Measurements from ENCODE around the gene CCR4. TPM values are rescaled to one million over a fixed set of nuclear protein-coding genes. Genes with fewer than 3 reads are reported as not detected.

Gene CCR4
- total RNA-seq, 1 experiment from 2014 or later: not detected

GRCh38 chr3:32913790-32914446 lies 37.5 kb upstream of the CCR4 start:
- Mint-ChIP-seq H3K27ac (ENCODE audit: unreplicated experiment) (peak overlapping the region; percentile 38), H3K4me3 (ENCODE audit: unreplicated experiment) (no peak overlapping the region), H3K27me3 (ENCODE audit: insufficient read depth, unreplicated experiment) (no peaks in the 10 kb centered on the region), H3K4me1 (ENCODE audit: low read depth, unreplicated experiment) (peaks cover 13% of the 10 kb centered on the region), H3K36me3 (ENCODE audit: insufficient read depth, unreplicated experiment) (peaks cover 20% of the 10 kb centered on the region), H3K9me3 (ENCODE audit: unreplicated experiment) (no peaks in the 10 kb centered on the region)
- Histone ChIP-seq H3K4me3 (ENCODE audit: low read depth, low read length) (no peak overlapping the region), H3K36me3 (ENCODE audit: control insufficient read depth, insufficient read depth, low read length) (no peaks in the 10 kb centered on the region), H3K27me3 (replicated peaks; ENCODE audit: control insufficient read depth, insufficient read depth, low read length) (no peaks in the 10 kb centered on the region), H3K4me1 (no peaks in the 10 kb centered on the region), H3K9me3 (peaks cover 8% of the 10 kb centered on the region; the same call in 1 of the 2 replicates)
- no TSS peak for BruUV-seq (replicated peaks)
- intact Hi-C loops (cut with micrococcal nuclease; ENCODE audit: unreplicated experiment): no loop called here
- no peak for DNase-seq
- CTCF ChIA-PET: interaction anchor here (0.7 kb wide), 1 partner anchor 873 kb away, joined by 7 read pairs; no protein-coding TSS in a partner anchor
- TF ChIP-seq, protein P1, sequence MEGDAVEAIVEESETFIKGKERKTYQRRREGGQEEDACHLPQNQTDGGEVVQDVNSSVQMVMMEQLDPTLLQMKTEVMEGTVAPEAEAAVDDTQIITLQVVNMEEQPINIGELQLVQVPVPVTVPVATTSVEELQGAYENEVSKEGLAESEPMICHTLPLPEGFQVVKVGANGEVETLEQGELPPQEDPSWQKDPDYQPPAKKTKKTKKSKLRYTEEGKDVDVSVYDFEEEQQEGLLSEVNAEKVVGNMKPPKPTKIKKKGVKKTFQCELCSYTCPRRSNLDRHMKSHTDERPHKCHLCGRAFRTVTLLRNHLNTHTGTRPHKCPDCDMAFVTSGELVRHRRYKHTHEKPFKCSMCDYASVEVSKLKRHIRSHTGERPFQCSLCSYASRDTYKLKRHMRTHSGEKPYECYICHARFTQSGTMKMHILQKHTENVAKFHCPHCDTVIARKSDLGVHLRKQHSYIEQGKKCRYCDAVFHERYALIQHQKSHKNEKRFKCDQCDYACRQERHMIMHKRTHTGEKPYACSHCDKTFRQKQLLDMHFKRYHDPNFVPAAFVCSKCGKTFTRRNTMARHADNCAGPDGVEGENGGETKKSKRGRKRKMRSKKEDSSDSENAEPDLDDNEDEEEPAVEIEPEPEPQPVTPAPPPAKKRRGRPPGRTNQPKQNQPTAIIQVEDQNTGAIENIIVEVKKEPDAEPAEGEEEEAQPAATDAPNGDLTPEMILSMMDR (IDR thresholded peaks at IDR 0.05; ENCODE audit: insufficient read depth in 1 of 2, low read depth in 1 of 2, low read length in 1 of 2, severe bottlenecking in 1 of 2, unreplicated experiment in 1 of 2): peak in 1 of 2 experiments; percentile 2
- POLR2A ChIA-PET: no interaction called here

DNA sequence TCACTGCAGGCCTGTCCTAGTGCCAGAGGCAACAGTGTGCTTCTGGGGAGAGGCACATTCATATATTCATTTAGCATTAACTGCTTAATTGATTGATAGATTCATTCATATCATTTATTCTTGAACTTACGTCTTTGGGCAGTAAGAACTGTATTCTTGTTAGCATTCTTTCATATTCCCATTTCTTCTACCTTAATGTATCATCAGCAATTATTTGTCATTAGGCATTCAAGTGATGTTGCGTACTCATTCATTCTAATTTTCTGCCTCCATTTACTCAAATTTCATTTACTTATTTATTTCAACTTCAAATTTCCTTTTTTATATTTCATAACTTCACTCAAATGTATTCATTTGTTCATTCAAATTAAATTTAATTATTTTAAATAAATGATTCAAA lies 31.5 kb upstream of the CCR4 start:
- Histone ChIP-seq H3K4me3 (ENCODE audit: low read depth, low read length) (no peak overlapping the region), H3K27me3 (replicated peaks; ENCODE audit: control insufficient read depth, insufficient read depth, low read length) (no peaks in the 10 kb centered on the region), H3K4me1 (no peaks in the 10 kb centered on the region), H3K36me3 (ENCODE audit: control insufficient read depth, insufficient read depth, low read length) (no peaks in the 10 kb centered on the region), H3K9me3 (peaks cover 8% of the 10 kb centered on the region; the same call in 1 of the 2 replicates)
- H3K4me1 Mint-ChIP-seq (ENCODE audit: low read depth, unreplicated experiment): no peaks in the 10 kb centered on the region
- no peak for DNase-seq
- H3K27ac Mint-ChIP-seq (ENCODE audit: unreplicated experiment): no peak overlapping the region
- no TSS peak for BruUV-seq (replicated peaks)
- TF ChIP-seq, protein P1 (IDR thresholded peaks at IDR 0.05; ENCODE audit: insufficient read depth in 1 of 2, low read depth in 1 of 2, low read length in 1 of 2, severe bottlenecking in 1 of 2, unreplicated experiment in 1 of 2): no peak
- H3K27me3 Mint-ChIP-seq (ENCODE audit: insufficient read depth, unreplicated experiment): no peaks in the 10 kb centered on the region
- H3K9me3 Mint-ChIP-seq (ENCODE audit: unreplicated experiment): no peaks in the 10 kb centered on the region
- intact Hi-C loops (cut with micrococcal nuclease; ENCODE audit: unreplicated experiment): no loop called here
- POLR2A ChIA-PET: no interaction called here
- CTCF ChIA-PET: no interaction called here
- no peak overlapping the region for H3K4me3 Mint-ChIP-seq (ENCODE audit: unreplicated experiment)
- peaks cover 9% of the 10 kb centered on the region for H3K36me3 Mint-ChIP-seq (ENCODE audit: insufficient read depth, unreplicated experiment)

DNA sequence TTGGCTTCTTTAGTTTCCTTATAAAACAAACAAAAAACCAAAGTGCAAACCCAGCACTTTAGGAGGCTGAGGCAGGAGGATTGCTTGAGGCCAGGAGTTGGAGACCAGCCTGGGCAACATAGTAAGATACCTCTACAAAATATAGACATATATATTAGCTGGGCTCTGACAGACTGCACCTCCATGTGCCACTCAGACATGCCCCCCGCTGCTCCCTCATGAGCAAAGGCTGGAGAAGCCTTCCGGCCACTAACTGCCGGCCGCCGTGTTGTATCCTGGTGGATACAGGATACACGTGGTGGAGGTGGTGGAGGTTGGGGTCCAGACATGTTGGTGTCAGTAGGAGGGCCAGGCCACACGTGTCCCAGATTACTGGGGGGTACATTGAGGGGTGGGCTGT lies 29.4 kb upstream of the CCR4 start:
- ChIA-PET POLR2A (no interaction called here), CTCF (no interaction called here)
- Mint-ChIP-seq H3K27me3 (ENCODE audit: insufficient read depth, unreplicated experiment) (no peaks in the 10 kb centered on the region), H3K9me3 (ENCODE audit: unreplicated experiment) (no peaks in the 10 kb centered on the region), H3K36me3 (ENCODE audit: insufficient read depth, unreplicated experiment) (peaks cover 2% of the 10 kb centered on the region), H3K4me1 (ENCODE audit: low read depth, unreplicated experiment) (no peaks in the 10 kb centered on the region), H3K27ac (ENCODE audit: unreplicated experiment) (no peak overlapping the region), H3K4me3 (ENCODE audit: unreplicated experiment) (no peak overlapping the region)
- DNase-seq: no peak
- Histone ChIP-seq H3K4me1 (no peaks in the 10 kb centered on the region), H3K36me3 (ENCODE audit: control insufficient read depth, insufficient read depth, low read length) (no peaks in the 10 kb centered on the region), H3K9me3 (peaks cover 6% of the 10 kb centered on the region; the same call in 1 of the 2 replicates), H3K27me3 (replicated peaks; ENCODE audit: control insufficient read depth, insufficient read depth, low read length) (no peaks in the 10 kb centered on the region), H3K4me3 (ENCODE audit: low read depth, low read length) (no peak overlapping the region)
- intact Hi-C loops (cut with micrococcal nuclease; ENCODE audit: unreplicated experiment): no loop called here
- no TSS peak for BruUV-seq (replicated peaks)
- TF ChIP-seq, protein P1 (IDR thresholded peaks at IDR 0.05; ENCODE audit: insufficient read depth in 1 of 2, low read depth in 1 of 2, low read length in 1 of 2, severe bottlenecking in 1 of 2, unreplicated experiment in 1 of 2): no peak
